ENCODE data around the gene THSD4. TPM values are rescaled to one million over a fixed set of nuclear protein-coding genes. Genes with fewer than 3 reads are reported as not detected.
A peak's percentile ranks its signal among the peaks of the same experiment; 100 is the strongest.

Gene THSD4
- total RNA-seq, 1 donor from 2014 or later, result 151 TPM

DNA sequence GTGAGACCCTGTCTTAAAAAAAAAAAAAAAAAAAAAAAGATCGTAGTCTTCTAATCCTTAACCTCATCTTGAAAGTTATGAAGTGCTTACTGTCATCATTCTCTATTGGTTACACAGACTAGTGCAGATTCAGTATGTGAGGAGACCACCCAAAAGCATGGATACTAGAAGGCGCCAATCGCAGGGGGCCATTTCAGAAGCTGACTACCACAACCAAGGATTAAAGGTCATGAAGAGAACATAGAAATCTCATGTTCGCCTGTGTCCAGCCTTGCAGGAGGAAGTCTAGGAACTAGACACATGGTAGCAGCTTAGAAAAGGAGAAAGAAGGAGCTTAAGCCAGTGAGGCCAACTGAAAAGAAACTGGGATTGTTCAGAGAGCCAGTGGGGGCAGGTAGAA is 207.8 kb downstream of the THSD4 start:
- intact Hi-C loops (cut with DNase I), result no loop called here
- no peak for TF ChIP-seq CTCF (IDR thresholded peaks at IDR 0.05)
- no peak for DNase-seq (ENCODE audit: low spot score in 2 of 2)

DNA sequence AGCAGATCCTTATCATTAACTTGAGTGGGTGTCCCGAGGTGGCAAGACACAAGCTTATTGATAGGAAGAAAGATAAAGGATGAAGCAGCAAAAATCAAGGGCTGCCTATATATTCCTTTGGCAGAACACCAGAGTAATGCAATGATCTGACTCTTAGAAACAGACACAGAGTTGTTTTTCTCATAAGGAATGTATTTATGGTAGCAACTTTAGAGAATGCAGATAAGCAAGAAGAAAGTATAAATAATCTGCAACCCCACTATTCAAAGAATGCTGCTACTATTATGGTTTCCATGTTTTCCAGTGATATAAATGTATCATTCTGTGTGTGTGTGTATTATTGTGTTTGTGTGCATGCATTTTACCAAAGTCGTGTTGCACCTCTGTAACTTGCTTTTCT is 208.3 kb downstream of the THSD4 start:
- Histone ChIP-seq H3K9me3 (no peaks in the 10 kb centered on the region), H3K36me3 (no peaks in the 10 kb centered on the region), H3K27ac (peak overlapping the region in 1 of 2 donors; percentile 7), H3K4me3 (no peak overlapping the region), H3K27me3 (no peaks in the 10 kb centered on the region), H3K4me1 (peaks cover 0 to 30% of the 10 kb centered on the region in 2 donors)
- no peak for TF ChIP-seq CTCF (IDR thresholded peaks at IDR 0.05)
- DNase-seq (ENCODE audit: low spot score in 2 of 2), result no peak
- intact Hi-C loops (cut with DNase I), result no loop called here

More for the DNA sequence above, 207.8 kb downstream of the THSD4 start:
- Histone ChIP-seq H3K9me3 (no peaks in the 10 kb centered on the region), H3K36me3 (no peaks in the 10 kb centered on the region), H3K4me1 (peaks cover 0 to 25% of the 10 kb centered on the region in 2 donors), H3K27me3 (no peaks in the 10 kb centered on the region), H3K4me3 (no peak overlapping the region), H3K27ac (peak overlapping the region in 1 of 2 donors; percentile 7)

- TF ChIP-seq CTCF (IDR thresholded peaks at IDR 0.05), result no peak
- no peaks in the 10 kb centered on the region for H3K27me3 ChIP-seq
- no peaks in the 10 kb centered on the region for H3K36me3 ChIP-seq
- intact Hi-C loops (cut with DNase I), result loop anchor here (5.0 kb wide), 1 partner anchor 243 kb away; no protein-coding TSS in a partner anchor
- peaks cover 5 to 46% of the 10 kb centered on the region in 2 donors for H3K4me1 ChIP-seq
- no peak for DNase-seq (ENCODE audit: low spot score in 2 of 2)
- no peaks in the 10 kb centered on the region for H3K9me3 ChIP-seq
- no peak overlapping the region for H3K4me3 ChIP-seq
- H3K27ac ChIP-seq, result peak overlapping the region; percentile 16 to 46
These were observed 210.2 kb downstream of the THSD4 start for GRCh38 chr15:71325481-71325880.

DNA sequence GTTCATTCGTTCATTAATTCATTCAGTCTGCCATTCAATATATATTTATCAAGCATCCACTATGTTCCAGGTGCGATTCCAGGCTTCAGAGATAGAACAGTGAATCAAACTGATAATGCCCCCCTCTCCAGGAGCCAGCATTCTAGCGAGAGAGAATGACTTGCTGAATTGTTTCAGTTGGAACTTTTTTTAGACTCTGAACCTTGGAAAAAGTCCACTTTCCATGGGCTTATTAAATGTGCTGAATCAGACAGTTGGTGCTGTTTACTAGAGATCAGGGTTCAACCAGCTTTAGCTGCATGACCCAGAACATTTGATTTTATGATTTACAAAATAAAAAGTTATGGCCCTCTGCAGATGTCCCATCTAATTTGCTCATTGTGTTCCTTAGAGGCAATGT is 213.2 kb downstream of the THSD4 start:
- H3K9me3 ChIP-seq, result no peaks in the 10 kb centered on the region
- H3K27ac ChIP-seq, result peak overlapping the region; percentile 91 to 92
- peaks cover 5 to 54% of the 10 kb centered on the region in 2 donors for H3K4me1 ChIP-seq
- H3K27me3 ChIP-seq, result no peaks in the 10 kb centered on the region
- no peaks in the 10 kb centered on the region for H3K36me3 ChIP-seq
- no peak for TF ChIP-seq CTCF (IDR thresholded peaks at IDR 0.05)
- DNase-seq (ENCODE audit: low spot score in 2 of 2), result no peak
- H3K4me3 ChIP-seq, result no peak overlapping the region
- intact Hi-C loops (cut with DNase I), result loop anchor here (2.0 to 5.0 kb wide), 2 partner anchors 214 to 246 kb away; partner anchors contain the start of gene THSD4

- Histone ChIP-seq H3K36me3 (no peaks in the 10 kb centered on the region), H3K9me3 (no peaks in the 10 kb centered on the region), H3K27me3 (no peaks in the 10 kb centered on the region), H3K4me1 (peaks cover 5 to 59% of the 10 kb centered on the region in 2 donors), H3K27ac (peak overlapping the region; percentile 91 to 92), H3K4me3 (no peak overlapping the region)
- no peak for TF ChIP-seq CTCF (IDR thresholded peaks at IDR 0.05)
- DNase-seq (ENCODE audit: low spot score in 2 of 2), result peak; percentile 26 to 88
- intact Hi-C loops (cut with DNase I), result loop anchor here (1.0 to 5.0 kb wide), 4 partner anchors 34 to 247 kb away; partner anchors contain the start of gene THSD4
These were observed 213.8 kb downstream of the THSD4 start for GRCh38 chr15:71329041-71329440.

All from ascending aorta (tissue), 2 donors.